HG02970 (cell line): Measurements from ENCODE around the gene CERT1.
"Not testable (repeated sequence)": the region's sequence is repeated elsewhere in the genome, so short reads cannot be mapped to it uniquely, and the experiment has no call there.

Experiments used
- ATAC-seq: cut with Tn5 transposase; IDR thresholded peaks from one replicate; pipeline ENCODE4 v1.9.1; 2021; ENCODE audit warnings: mild to moderate bottlenecking, moderate library complexity, moderate number of reproducible peaks; ENCODE audit not compliant: unreplicated experiment, low FRiP score

CERT1 gene

DNA sequence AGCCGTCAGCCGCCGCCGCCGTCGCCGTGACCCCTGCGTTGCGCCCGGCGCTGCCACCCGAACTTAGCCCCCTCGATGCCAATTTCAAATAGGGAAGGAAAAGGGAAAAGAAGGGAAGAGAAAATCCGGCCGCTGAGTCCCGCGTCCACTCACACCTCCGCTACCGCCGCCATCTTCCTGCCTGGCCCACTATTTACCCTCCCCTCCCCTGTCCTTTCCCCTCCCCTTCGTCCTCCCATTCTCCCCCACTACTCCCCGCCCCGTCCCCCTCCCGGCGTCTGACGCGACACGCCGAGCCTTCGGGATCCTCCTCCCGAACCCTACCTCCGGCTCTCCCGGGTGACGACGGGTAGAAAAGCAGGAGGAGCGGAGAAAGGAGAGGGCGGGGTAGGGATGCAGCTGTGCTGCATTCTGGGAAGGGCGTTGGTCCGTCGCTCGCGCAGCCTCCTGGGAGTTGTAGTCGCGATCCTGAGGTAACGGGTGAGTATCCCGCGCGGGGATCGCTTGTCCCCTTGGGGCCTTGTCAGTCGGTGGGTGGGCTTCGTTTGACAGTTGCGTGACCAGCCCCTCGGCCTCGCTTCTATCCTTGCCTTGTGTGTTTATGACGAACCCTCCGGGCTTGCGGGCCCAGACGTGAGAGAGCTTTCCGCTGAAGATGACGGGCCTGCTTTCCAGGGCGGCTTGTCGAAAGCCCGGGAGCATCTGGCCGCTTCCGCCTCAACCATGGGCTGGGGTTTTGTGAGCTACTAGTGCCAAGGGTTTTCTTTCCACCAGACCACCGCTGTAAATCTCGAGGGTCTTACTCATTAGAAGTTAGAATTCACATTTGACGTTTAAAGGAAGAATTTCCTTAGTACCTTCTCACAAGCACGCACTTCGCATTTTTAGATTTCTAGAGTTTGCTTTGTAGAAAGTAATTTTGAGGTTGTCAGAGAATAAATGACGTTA lies at the start of gene CERT1, which contains the start of gene POLK:
Gene CERT1 (minus strand): TSS at position 195 of the 948 bp plus-strand sequence. CDS start 422 bp downstream, outside the sequence.
Gene POLK (plus strand): TSS at position 457 of the 948 bp plus-strand sequence.
- peak; percentile 86 for ATAC-seq

- ATAC-seq = not testable (repeated sequence)
These were observed 49.2 kb upstream of the CERT1 start for GRCh38 chr5:75560655-75561054.

GRCh38 chr5:75558981-75559632 lies 47.7 kb upstream of the CERT1 start:
- no peak for ATAC-seq

DNA sequence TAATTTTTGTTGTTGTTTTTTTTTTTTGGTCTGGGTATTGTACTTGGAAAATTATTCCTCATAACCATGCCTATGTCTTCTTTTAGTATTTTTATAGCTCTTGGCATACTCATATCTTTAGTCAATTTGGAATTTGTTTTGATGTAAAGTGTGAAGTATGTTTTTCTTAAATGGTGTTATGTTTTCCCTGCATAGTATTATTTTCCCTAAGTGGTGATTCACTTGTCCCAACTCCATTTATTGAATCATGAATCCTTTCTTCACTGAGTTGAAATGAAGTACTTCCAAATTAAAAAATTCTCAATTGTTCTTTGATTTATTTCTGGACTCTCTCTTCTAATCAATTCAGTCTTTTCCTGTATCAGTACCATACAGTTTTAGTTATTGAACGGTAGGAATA lies 46.8 kb upstream of the CERT1 start:
- no peak for ATAC-seq

DNA sequence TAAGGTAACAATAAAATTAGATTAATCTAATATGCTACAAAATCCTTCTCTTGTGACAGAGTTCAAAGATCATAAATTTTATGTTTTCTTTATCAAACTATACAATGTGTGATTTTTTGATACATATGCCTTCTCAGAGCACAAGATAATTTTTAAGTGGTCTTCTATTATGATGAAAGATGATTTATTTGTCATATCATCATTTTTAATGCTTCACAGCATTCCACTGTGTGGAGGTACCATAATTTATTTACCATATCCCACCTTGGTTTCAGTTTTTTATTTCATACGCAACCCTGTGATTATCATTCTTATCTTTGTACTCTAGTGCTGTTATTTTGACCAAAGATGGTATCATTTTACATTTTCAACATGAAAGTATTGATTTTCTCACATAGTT lies 41.9 kb upstream of the CERT1 start:
- ATAC-seq = no peak

GRCh38 chr5:75552764-75553163 lies 41.3 kb upstream of the CERT1 start:
- ATAC-seq = no peak

- ATAC-seq = no peak
These were observed 40.0 kb upstream of the CERT1 start for GRCh38 chr5:75551471-75551870.

DNA sequence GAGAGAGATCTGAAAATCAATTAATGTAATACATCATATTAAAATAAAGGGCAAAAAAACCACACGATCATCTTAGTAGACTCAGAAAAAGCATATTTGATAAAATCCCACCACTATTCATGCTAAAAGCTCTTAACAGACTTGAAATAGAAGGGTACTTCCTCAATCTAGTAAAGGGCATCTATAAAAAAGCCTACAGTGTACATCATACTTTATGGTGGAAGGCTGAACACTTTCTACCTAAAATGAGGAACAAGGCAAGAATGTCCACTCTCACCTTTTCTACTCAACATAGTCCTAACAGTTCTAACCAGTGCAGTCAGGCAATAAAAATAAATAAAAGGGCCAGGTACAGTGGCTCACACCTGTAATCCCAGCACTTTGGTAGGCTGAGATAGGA lies 39.2 kb upstream of the CERT1 start:
- no peak for ATAC-seq

DNA sequence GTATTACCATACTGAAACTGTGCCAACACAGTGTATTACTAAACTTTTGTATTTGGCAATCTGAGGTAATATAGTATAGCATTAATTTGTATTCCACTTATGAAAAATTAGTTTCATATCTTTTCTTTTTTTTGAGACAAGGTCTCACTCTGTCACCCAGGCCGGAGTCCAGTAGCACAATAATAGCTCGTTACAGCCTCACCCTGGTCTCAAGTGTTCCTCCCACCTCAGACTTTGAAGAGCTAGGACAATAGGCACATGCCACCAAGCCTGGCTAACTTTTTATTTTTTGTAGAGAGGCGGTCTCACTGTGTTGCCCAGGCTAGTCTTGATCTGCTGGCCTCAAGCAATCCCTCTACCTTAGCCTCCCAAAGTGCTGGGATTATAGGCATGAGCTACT lies 36.4 kb upstream of the CERT1 start:
- no peak for ATAC-seq

GRCh38 chr5:75546830-75547229 lies 35.4 kb upstream of the CERT1 start:
- no peak for ATAC-seq

DNA sequence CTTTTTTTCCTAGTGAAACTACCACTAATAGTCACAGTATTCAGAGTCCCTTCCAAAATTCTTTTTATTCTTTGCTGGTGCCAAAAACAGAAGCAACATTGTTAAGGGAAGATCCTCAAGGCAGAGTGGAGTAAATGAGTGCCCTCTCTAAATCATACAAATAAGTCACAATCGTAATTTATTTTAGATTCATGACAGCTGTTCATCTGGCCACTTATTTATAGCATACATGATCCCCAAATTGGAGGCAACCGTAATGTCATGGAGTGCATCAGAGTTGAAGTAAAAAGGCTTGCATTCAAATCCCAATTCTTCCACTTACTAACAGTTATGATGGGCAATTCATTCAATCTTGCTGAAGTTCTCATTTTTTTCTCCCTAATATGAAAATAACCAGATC lies 33.7 kb upstream of the CERT1 start:
- no peak for ATAC-seq

- no peak for ATAC-seq
These were observed 26.8 kb upstream of the CERT1 start for GRCh38 chr5:75538211-75538610.

DNA sequence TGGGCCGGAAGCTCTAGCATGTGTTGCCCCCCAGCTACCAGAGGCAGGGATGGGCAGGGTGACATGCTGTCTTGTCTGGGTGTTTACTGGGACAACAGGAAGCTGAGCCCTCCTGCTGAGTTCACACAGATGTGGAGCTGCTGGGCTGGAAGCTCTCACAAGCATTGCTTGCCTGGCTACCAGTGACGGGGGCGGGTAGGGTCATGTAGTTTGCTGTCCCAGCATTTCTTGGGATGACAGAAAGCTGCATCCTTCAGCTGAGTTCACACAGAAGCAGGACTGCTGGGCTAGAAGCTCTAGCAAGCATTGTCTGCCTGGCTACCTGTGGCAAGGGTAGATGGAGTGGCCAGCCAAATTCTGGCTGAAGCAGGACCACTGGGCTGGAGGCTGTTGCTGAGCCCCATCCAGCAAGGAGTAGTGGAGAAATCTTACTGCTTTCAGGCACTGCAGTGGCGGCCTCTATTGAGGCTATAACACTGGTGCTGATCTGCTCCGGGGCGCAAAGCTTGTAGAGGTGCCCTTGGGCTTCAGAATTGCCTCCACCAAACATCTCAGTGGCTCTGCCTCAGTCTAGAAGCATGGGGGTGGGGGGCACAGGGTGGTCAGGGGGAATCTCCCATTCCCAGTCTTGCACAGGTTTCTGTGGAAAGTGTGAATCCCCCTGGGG lies 25.4 kb upstream of the CERT1 start:
- no peak for ATAC-seq

- ATAC-seq = no peak
These were observed 24.7 kb upstream of the CERT1 start for GRCh38 chr5:75536147-75536546.

DNA sequence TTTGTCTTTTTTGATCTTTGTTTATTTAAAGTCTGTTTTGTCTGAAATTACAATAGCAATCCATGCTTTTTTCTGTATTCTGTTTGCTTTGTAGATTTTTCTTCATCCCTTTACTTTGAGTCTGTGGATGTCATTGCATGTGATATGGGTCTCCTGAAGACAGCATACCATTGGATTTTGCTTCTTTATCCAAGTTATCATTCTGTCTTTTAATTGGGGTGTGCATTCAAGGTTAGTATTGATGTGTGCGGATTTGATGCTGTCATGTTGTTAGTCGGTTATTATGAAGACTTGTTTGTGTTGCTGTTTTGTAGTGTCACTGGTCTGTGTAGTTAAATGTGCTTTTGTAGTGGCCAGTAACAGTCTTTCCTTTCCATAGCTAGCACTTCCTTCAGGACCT lies 23.3 kb upstream of the CERT1 start:
- ATAC-seq = no peak

DNA sequence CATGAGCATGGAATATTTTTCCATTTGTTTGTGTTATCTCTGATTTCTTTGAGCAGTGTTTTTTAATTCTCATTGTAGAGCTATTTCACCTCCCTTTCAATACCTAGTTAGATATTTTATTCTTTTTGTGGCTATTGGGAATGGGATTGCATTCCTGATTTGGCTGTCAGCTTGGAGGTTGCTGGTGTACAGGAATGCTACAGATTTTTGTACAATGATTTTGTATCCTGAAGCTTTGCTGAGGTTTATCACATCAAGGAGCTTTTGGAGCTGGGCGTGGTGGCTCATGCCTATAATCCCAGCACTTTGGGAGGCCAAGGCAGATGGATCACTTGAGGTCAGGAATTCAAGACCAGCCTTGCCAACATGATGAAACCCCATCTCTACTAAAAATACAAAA lies 22.3 kb upstream of the CERT1 start:
- ATAC-seq = not testable (repeated sequence)

DNA sequence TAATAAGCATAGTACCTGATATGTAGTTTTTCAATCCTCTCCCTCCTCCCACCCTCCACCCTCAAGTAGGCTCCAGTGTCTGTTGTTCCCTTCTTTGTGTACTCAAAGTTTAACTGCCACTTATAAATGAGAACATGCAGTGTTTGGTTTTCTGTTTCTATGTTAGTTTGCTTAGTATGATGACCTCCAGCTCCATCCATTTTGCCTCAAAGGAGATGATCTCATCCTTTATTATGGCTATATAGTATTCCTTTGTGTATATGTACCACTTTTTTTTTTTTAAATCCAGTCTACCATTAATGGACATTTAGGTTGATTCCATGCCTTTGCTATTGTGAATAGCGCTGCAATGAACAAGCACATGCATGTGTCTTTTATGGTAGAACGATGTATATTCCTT lies 20.8 kb upstream of the CERT1 start:
- no peak for ATAC-seq

GRCh38 chr5:75529185-75529584 lies 17.8 kb upstream of the CERT1 start:
- no peak for ATAC-seq

GRCh38 chr5:75526070-75526469 lies 14.6 kb upstream of the CERT1 start:
- ATAC-seq = no peak

DNA sequence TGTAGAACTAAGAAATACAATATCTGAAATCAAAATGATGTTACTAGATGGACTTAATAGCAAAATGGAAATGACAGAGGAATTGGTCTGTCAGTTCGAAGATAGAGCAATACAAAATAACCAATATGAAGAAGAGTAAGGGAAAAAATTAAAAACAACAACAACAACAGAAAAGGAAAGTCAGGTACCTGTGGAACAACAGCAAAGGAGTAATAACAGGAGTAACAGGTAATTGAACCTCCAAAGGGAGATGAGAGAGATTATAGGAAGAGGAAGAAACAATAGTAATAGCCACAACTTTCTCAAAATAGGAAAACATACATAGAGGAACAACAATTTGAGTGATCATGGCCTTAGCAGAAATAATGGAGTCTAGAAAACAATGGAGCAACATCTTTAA lies 13.9 kb upstream of the CERT1 start:
- ATAC-seq = no peak

GRCh38 chr5:75524591-75524990 lies 13.2 kb upstream of the CERT1 start:
- no peak for ATAC-seq
